ENCODE data around the gene ARCN1.

ARCN1 gene

GRCh38 chr11:118621071-118621783, 49.0 kb downstream of the ARCN1 start:
- H3K27me3 ChIP-seq = no peaks in the 10 kb centered on the region
- peaks cover 47% of the 10 kb centered on the region for H3K4me1 ChIP-seq
- peak overlapping the region; percentile 94 for H3K4me3 ChIP-seq (ENCODE audit: low read depth, low read length)
- no peaks in the 10 kb centered on the region for H3K9me3 ChIP-seq
- DNase-seq = peak; percentile 94
- H3K36me3 ChIP-seq = peaks cover 7% of the 10 kb centered on the region
- TF ChIP-seq CTCF (IDR thresholded peaks at IDR 0.05; ENCODE audit: low read depth, low read length) = no peak

- peaks cover 9% of the 10 kb centered on the region for H3K36me3 ChIP-seq
- no peak for TF ChIP-seq CTCF (IDR thresholded peaks at IDR 0.05; ENCODE audit: low read depth, low read length)
- H3K27me3 ChIP-seq = no peaks in the 10 kb centered on the region
- peaks cover 47% of the 10 kb centered on the region for H3K4me1 ChIP-seq
- peak overlapping the region; percentile 94 for H3K4me3 ChIP-seq (ENCODE audit: low read depth, low read length)
- DNase-seq = no peak
- no peaks in the 10 kb centered on the region for H3K9me3 ChIP-seq
Measured at GRCh38 chr11:118621784-118622375, 49.7 kb downstream of the ARCN1 start.

GRCh38 chr11:118622376-118623268, 50.4 kb downstream of the ARCN1 start:
- DNase-seq = peak; percentile 88
- Histone ChIP-seq H3K9me3 (no peaks in the 10 kb centered on the region), H3K36me3 (peaks cover 16% of the 10 kb centered on the region), H3K4me1 (peaks cover 47% of the 10 kb centered on the region), H3K4me3 (ENCODE audit: low read depth, low read length) (peak overlapping the region; percentile 94), H3K27me3 (no peaks in the 10 kb centered on the region)
- no peak for TF ChIP-seq CTCF (IDR thresholded peaks at IDR 0.05; ENCODE audit: low read depth, low read length)

- no peak for TF ChIP-seq CTCF (IDR thresholded peaks at IDR 0.05; ENCODE audit: low read depth, low read length)
- H3K4me3 ChIP-seq (ENCODE audit: low read depth, low read length) = peak overlapping the region; percentile 94
- peak; percentile 88 for DNase-seq
Measured at GRCh38 chr11:118623269-118623655, 51.1 kb downstream of the ARCN1 start.

GRCh38 chr11:118625036-118625690, 53.0 kb downstream of the ARCN1 start:
- H3K4me3 ChIP-seq (ENCODE audit: low read depth, low read length) = no peak overlapping the region
- peaks cover 29% of the 10 kb centered on the region for H3K4me1 ChIP-seq
- no peak for DNase-seq
- peaks cover 36% of the 10 kb centered on the region for H3K36me3 ChIP-seq
- no peak for TF ChIP-seq CTCF (IDR thresholded peaks at IDR 0.05; ENCODE audit: low read depth, low read length)
- no peaks in the 10 kb centered on the region for H3K9me3 ChIP-seq
- no peaks in the 10 kb centered on the region for H3K27me3 ChIP-seq

More at GRCh38 chr11:118623269-118623655, 51.1 kb downstream of the ARCN1 start:
- Histone ChIP-seq H3K9me3 (no peaks in the 10 kb centered on the region), H3K36me3 (peaks cover 23% of the 10 kb centered on the region), H3K4me1 (peaks cover 46% of the 10 kb centered on the region), H3K27me3 (no peaks in the 10 kb centered on the region)
